ENCODE results near the gene MEF2A.
"Not testable (repeated sequence)": the region's sequence is repeated elsewhere in the genome, so short reads cannot be mapped to it uniquely, and the experiment has no call there.

MEF2A gene

GRCh38 chr15:99732751-99733267, 167.0 kb downstream of the MEF2A start:
- DNase-seq: no peak

GRCh38 chr15:99733268-99734039, 167.7 kb downstream of the MEF2A start, which contains the start of gene LYSMD4:
Gene LYSMD4 (minus strand): TSS chr15:99733437. CDS start chr15:99731999, 1,438 bp downstream.
- DNase-seq: peak; percentile 98

GRCh38 chr15:99734040-99734291, 168.2 kb downstream of the MEF2A start:
- not testable (repeated sequence) for DNase-seq

- no peak for DNase-seq
Observed at GRCh38 chr15:99734575-99734974, 168.8 kb downstream of the MEF2A start.

GRCh38 chr15:99735868-99736267, 170.1 kb downstream of the MEF2A start:
- DNase-seq: no peak

- DNase-seq: no peak
Observed at GRCh38 chr15:99736702-99737101, 170.9 kb downstream of the MEF2A start.

GRCh38 chr15:99738021-99738847, 172.4 kb downstream of the MEF2A start:
- no peak for DNase-seq

- DNase-seq: no peak
Observed at GRCh38 chr15:99741835-99742234, 176.1 kb downstream of the MEF2A start.

- no peak for DNase-seq
Observed at GRCh38 chr15:99744142-99744541, 178.4 kb downstream of the MEF2A start.

- DNase-seq: no peak
Observed at GRCh38 chr15:99745370-99746086, 179.7 kb downstream of the MEF2A start.

GRCh38 chr15:99749386-99749785, 183.6 kb downstream of the MEF2A start:
- no peak for DNase-seq

- not testable (repeated sequence) for DNase-seq
Observed at GRCh38 chr15:99750326-99750725, 184.5 kb downstream of the MEF2A start.

- DNase-seq: no peak
Observed at GRCh38 chr15:99752556-99752955, 186.8 kb downstream of the MEF2A start.

- DNase-seq: no peak
Observed at GRCh38 chr15:99753066-99753465, 187.3 kb downstream of the MEF2A start.

GRCh38 chr15:99755692-99756409, 190.1 kb downstream of the MEF2A start:
- DNase-seq: peak; percentile 71

- no peak for DNase-seq
Observed at GRCh38 chr15:99762288-99762687, 196.5 kb downstream of the MEF2A start.

GRCh38 chr15:99763827-99764226, 198.0 kb downstream of the MEF2A start:
- no peak for DNase-seq

GRCh38 chr15:99764522-99764921, 198.7 kb downstream of the MEF2A start:
- DNase-seq: no peak
